Measurements from ENCODE around the gene LTBP3. TPM values are rescaled to one million over a fixed set of nuclear protein-coding genes. Genes with fewer than 3 reads are reported as not detected.

LTBP3 gene
- total and polyA plus RNA-seq, 12 donors = 42.7 to 92.5 (median 72.8) TPM

DNA sequence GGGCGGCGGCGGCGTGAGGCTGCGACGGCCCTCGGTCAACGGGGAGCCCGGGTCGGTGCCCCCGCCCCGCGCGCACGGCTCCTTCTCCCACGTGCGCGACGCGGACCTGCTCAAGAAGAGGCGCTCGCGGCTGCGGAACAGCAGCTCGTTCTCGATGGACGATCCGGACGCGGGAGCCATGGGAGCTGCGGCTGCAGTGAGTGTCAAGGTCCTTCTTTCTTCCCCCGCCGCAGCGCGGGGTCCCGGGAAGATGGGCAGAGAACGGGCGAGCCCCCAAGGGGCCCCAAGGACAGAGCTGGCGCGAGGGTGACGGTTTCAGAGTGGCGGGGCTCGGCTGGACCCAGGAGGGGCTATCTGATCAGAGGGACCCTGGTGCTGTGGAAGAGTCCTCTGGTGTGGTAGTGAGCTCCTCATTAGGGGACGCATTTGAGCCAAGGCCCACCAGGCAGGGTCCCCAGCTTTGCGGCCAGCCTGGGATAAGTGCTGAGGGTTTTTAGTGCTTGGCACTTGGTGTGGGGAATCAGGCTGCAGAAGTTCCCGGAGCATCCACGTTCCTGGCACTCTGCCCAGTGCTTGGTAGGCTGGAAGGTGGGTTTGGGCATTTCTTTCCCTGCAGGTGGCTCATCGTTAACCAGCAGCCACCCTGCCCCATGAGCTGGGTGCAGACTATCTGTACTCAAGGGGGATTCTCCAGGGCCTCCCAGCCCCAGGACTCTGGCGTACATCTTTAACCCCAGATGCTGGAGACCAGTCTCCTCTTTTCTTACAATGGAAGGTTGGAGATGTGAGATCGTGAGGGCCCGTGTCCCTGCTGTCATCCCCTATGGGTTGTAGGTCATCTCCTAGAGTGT is 27.5 kb upstream of the LTBP3 start:
- no peak for DNase-seq
- peak overlapping the region in 8 of 10 donors; percentile 35 to 89 (median 81) for H3K27ac ChIP-seq
- peaks cover 25 to 53% (median 46%) of the 10 kb centered on the region in 9 donors for H3K4me1 ChIP-seq
- TF ChIP-seq, protein P1, sequence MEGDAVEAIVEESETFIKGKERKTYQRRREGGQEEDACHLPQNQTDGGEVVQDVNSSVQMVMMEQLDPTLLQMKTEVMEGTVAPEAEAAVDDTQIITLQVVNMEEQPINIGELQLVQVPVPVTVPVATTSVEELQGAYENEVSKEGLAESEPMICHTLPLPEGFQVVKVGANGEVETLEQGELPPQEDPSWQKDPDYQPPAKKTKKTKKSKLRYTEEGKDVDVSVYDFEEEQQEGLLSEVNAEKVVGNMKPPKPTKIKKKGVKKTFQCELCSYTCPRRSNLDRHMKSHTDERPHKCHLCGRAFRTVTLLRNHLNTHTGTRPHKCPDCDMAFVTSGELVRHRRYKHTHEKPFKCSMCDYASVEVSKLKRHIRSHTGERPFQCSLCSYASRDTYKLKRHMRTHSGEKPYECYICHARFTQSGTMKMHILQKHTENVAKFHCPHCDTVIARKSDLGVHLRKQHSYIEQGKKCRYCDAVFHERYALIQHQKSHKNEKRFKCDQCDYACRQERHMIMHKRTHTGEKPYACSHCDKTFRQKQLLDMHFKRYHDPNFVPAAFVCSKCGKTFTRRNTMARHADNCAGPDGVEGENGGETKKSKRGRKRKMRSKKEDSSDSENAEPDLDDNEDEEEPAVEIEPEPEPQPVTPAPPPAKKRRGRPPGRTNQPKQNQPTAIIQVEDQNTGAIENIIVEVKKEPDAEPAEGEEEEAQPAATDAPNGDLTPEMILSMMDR (IDR thresholded peaks at IDR 0.05) = no peak
- H3K4me3 ChIP-seq = no peak overlapping the region
- no peaks in the 10 kb centered on the region for H3K27me3 ChIP-seq
- intact Hi-C loops (cut with DNase I) = loop anchor here in 3 of 10 donors (5.0 to 10.0 kb wide), 2 partner anchors 43 to 51 kb away; no protein-coding TSS in a partner anchor
- peaks cover 0 to 80% (median 17%) of the 10 kb centered on the region in 9 donors for H3K36me3 ChIP-seq
- ATAC-seq = no peak
- H3K9me3 ChIP-seq = no peaks in the 10 kb centered on the region
- WGBS, 2 donors = 67 to 73% methylated on average over 51 of the region's 51 CpGs

DNA sequence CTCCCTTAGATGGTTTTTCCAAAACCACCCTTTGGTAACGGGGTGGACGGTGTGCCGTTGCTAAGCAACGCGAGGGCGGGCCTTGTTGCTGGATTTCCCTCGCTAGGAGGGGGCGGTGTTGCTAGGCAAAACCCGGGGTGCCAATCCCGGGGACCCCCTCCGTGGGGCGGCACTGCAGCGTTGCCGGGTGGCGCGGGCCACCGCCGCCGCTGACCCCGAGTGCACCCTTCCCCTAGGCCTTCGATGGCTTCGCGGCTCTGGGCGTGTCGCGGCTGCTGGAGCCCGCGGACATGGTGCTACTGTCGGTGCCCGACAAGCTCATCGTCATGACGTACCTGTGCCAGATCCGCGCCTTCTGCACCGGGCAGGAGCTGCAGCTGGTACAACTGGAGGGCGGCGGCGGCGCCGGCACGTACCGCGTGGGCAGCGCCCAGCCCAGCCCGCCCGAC is 26.6 kb upstream of the LTBP3 start:
- Histone ChIP-seq H3K4me1 (peaks cover 20 to 44% (median 41%) of the 10 kb centered on the region in 9 donors), H3K9me3 (no peaks in the 10 kb centered on the region), H3K27me3 (no peaks in the 10 kb centered on the region), H3K27ac (no peak overlapping the region), H3K36me3 (peaks cover 0 to 80% (median 18%) of the 10 kb centered on the region in 9 donors), H3K4me3 (no peak overlapping the region)
- 64 to 72% methylated on average over 46 of the region's 46 CpGs for WGBS, 2 donors
- TF ChIP-seq, protein P1 (IDR thresholded peaks at IDR 0.05) = no peak
- intact Hi-C loops (cut with DNase I) = loop anchor here in 3 of 10 donors (5.0 to 10.0 kb wide), 2 partner anchors 42 to 50 kb away; no protein-coding TSS in a partner anchor
- ATAC-seq = no peak
- DNase-seq = no peak

- TF ChIP-seq, protein P1 (IDR thresholded peaks at IDR 0.05) = no peak
- WGBS, 2 donors = 86% methylated on average over 8 of the region's 8 CpGs
- H3K27me3 ChIP-seq = no peaks in the 10 kb centered on the region
- peaks cover 20 to 38% (median 34%) of the 10 kb centered on the region in 9 donors for H3K4me1 ChIP-seq
- peaks cover 0 to 80% (median 22%) of the 10 kb centered on the region in 9 donors for H3K36me3 ChIP-seq
- H3K27ac ChIP-seq = no peak overlapping the region
- intact Hi-C loops (cut with DNase I) = loop anchor here in 1 of 10 donors (10.0 kb wide), 1 partner anchor 49 kb away; no protein-coding TSS in a partner anchor
- no peak for ATAC-seq
- no peak overlapping the region for H3K4me3 ChIP-seq
- H3K9me3 ChIP-seq = no peaks in the 10 kb centered on the region
- DNase-seq = no peak
Observed at GRCh38 chr11:65584106-65584505, 25.9 kb upstream of the LTBP3 start.

DNA sequence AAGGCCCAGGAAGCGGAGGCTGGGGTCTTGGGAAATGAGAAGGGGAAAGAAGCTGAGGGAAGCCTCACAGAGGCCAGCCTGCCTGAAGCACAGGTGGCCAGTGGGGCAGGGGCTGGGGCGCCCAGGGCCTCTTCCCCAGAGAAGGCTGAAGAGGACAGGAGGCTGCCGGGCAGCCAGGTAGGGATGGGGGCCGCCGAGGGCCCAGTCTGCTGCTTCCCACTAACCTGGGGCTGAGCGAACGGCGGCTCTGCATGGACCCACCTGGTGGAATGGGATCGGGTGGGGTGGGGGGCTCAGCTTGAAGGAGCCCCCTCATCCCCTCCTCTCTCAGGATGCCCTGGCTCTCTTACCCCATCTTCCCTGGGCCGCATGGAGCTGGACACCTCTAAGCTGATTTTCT is 25.4 kb upstream of the LTBP3 start:
- Histone ChIP-seq H3K27ac (no peak overlapping the region), H3K4me3 (no peak overlapping the region), H3K36me3 (peaks cover 0 to 80% (median 22%) of the 10 kb centered on the region in 9 donors), H3K4me1 (peaks cover 16 to 36% (median 31%) of the 10 kb centered on the region in 9 donors), H3K27me3 (no peaks in the 10 kb centered on the region), H3K9me3 (no peaks in the 10 kb centered on the region)
- intact Hi-C loops (cut with DNase I) = loop anchor here in 1 of 10 donors (10.0 kb wide), 1 partner anchor 49 kb away; no protein-coding TSS in a partner anchor
- 87 to 89% methylated on average over 10 of the region's 10 CpGs for WGBS, 2 donors
- no peak for ATAC-seq
- no peak for DNase-seq
- TF ChIP-seq, protein P1 (IDR thresholded peaks at IDR 0.05) = no peak

All from heart right ventricle (tissue), 16 donors.